DND-41 (cell line): ENCODE results near the gene ELMO3.

Experiments used
- ATAC-seq: fragments of 200-7000 bp; cut with Tn5 transposase; 3 replicates; pipeline ENCODE4 v1.9.1; 2021; ENCODE audit warnings: low read depth; ENCODE audit not compliant: insufficient read depth
- DNase-seq: peaks from one replicate; pipeline ENCODE4 v3.0.0-alpha.2; 2020
- H2AFZ ChIP-seq: 2 replicates; pipeline ENCODE4 v1.6.0; 2012; ENCODE audit warnings: low read depth, low read length
- H3K27ac ChIP-seq: 2 replicates; pipeline ENCODE4 v1.5.1; 2012; ENCODE audit warnings: low read length, inconsistent platforms
- H3K27me3 ChIP-seq: fragments of 200-600 bp; sonication (generic); 2 replicates; pipeline ENCODE4 v1.6.0; 2012; ENCODE audit warnings: low read length, mild to moderate bottlenecking, inconsistent platforms; ENCODE audit not compliant: insufficient read depth, poor library complexity
- H3K36me3 ChIP-seq: 2 replicates; pipeline ENCODE4 v1.5.1; 2012; ENCODE audit warnings: low read length, inconsistent platforms; ENCODE audit not compliant: insufficient read depth
- H3K4me1 ChIP-seq: 2 replicates; pipeline ENCODE4 v1.5.1; 2012; ENCODE audit warnings: mild to moderate bottlenecking, low read length; ENCODE audit not compliant: insufficient read depth
- H3K4me2 ChIP-seq: 2 replicates; pipeline ENCODE4 v1.6.0; 2012; ENCODE audit warnings: mild to moderate bottlenecking, moderate library complexity, low read length, inconsistent platforms; ENCODE audit not compliant: insufficient read depth
- H3K4me3 ChIP-seq, 2 experiments: fragments of 200-600 bp in 1 of 2; shearing (Covaris generic) in 1 of 2; 2 replicates each; pipeline ENCODE4 v1.5.1; 2012 to 2016; ENCODE audit warnings: inconsistent platforms in 2 of 2, low read length in 2 of 2, mild to moderate bottlenecking in 2 of 2, low read depth in 1 of 2, moderate library complexity in 1 of 2
- H3K79me2 ChIP-seq: 2 replicates; pipeline ENCODE4 v1.6.0; 2012; ENCODE audit warnings: low read length, inconsistent platforms; ENCODE audit not compliant: insufficient read depth
- H3K9ac ChIP-seq: 2 replicates; pipeline ENCODE4 v1.6.0; 2012; ENCODE audit warnings: low read depth, mild to moderate bottlenecking, inconsistent platforms, low read length, moderate library complexity
- H3K9me3 ChIP-seq: 2 replicates; pipeline ENCODE4 v1.5.1; 2012; ENCODE audit warnings: low read length, moderate library complexity, mild to moderate bottlenecking, inconsistent platforms; ENCODE audit not compliant: insufficient read depth, severe bottlenecking
- H4K20me1 ChIP-seq: 2 replicates; pipeline ENCODE4 v1.6.0; 2012; ENCODE audit warnings: low read length; ENCODE audit not compliant: insufficient read depth
- CTCF ChIP-seq: IDR thresholded peaks from 2 replicates; pipeline ENCODE4 v1.5.1; 2012; ENCODE audit warnings: borderline replicate concordance, low read length, moderate library complexity, mild to moderate bottlenecking; ENCODE audit not compliant: poor library complexity, severe bottlenecking; ENCODE audit errors: extremely low read depth
- EZH2 ChIP-seq: IDR thresholded peaks from 3 replicates; pipeline ENCODE4 v1.6.1; 2012; ENCODE audit warnings: borderline replicate concordance, low read depth, mild to moderate bottlenecking, moderate library complexity, low read length, inconsistent platforms; ENCODE audit not compliant: severe bottlenecking

Gene ELMO3

DNA sequence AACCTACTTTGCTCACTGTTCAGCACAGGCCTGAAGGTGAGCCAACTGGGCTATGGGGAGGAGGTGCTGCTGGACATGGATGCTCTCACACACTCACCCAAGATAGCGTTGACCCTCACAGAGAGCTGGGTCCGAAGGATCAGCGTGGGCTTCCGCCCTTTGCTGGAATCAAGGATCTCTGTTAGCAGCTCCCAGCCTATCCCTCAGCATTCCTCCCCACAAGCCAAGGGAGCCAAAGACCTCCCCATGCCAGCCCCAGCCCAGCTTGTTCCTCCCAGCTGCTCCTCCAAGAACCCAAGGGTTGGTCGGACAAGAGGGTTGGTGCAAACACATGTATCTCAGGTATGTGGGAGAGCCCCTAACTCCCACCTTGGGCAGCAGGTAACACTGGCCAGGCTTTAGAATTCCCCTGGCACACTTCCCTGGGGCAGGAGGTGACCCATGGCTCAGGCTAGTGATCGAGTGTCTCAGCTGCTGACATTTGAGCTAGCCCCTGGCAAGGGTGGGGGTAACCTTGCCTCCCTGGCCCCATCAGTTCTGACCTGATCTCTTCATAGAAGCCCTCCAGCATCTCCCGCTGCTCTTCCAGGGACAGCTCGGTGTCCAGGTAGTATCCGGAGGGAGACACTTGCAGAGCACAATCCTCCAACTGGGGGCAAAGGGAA, 40.0 kb downstream of the ELMO3 start:
- H3K4me3 ChIP-seq: no peak overlapping the region
- TF ChIP-seq CTCF: no peak
- no peak for TF ChIP-seq EZH2
- no peaks in the 10 kb centered on the region for H3K27me3 ChIP-seq
- H3K4me2 ChIP-seq: no peak overlapping the region
- H3K9ac ChIP-seq: no peak overlapping the region
- H3K4me1 ChIP-seq: peaks cover 31% of the 10 kb centered on the region
- no peak for DNase-seq
- ATAC-seq: no peak
- peaks cover 25% of the 10 kb centered on the region for H3K36me3 ChIP-seq
- no peak overlapping the region for H3K27ac ChIP-seq
- peaks cover 21% of the 10 kb centered on the region; the same call in 1 of the 2 replicates for H3K79me2 ChIP-seq
- H4K20me1 ChIP-seq: peaks cover 11% of the 10 kb centered on the region
- H2AFZ ChIP-seq: no peak overlapping the region
- no peaks in the 10 kb centered on the region for H3K9me3 ChIP-seq

DNA sequence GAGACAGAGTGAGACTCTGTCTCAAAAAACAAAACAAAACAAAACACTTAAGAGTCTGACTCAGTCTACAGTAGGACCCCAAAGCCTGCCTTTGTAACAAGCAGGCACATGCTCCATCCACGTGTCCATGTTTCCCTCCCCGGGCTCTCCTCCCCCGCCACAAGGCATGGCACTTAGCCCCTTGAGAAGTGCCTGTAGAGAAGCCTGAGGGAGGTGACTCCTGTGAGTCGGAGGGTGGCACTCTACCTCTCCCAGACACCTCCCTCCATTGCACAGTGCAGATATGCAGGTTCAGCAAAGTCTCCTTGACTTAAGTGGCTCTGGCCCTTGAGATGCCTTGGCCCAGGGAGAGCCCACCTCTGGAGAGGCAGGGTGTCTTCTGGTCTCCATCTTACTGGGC, 41.6 kb downstream of the ELMO3 start:
- Histone ChIP-seq H4K20me1 (peaks cover 22% of the 10 kb centered on the region), H3K9me3 (no peaks in the 10 kb centered on the region), H3K27ac (no peak overlapping the region), H3K4me3 (no peak overlapping the region), H3K4me2 (no peak overlapping the region), H3K4me1 (peaks cover 38% of the 10 kb centered on the region), H3K27me3 (no peaks in the 10 kb centered on the region), H2AFZ (no peak overlapping the region), H3K36me3 (peaks cover 16% of the 10 kb centered on the region), H3K79me2 (peaks cover 10% of the 10 kb centered on the region; the same call in 1 of the 2 replicates), H3K9ac (no peak overlapping the region)
- no peak for ATAC-seq
- no peak for DNase-seq
- no peak for TF ChIP-seq EZH2
- TF ChIP-seq CTCF: no peak

GRCh38 chr16:67241008-67241900, 42.3 kb downstream of the ELMO3 start:
- H3K36me3 ChIP-seq: peaks cover 16% of the 10 kb centered on the region
- H3K27ac ChIP-seq: no peak overlapping the region
- H3K79me2 ChIP-seq: peaks cover 7% of the 10 kb centered on the region; the same call in 1 of the 2 replicates
- H2AFZ ChIP-seq: no peak overlapping the region
- no peak overlapping the region for H3K4me2 ChIP-seq
- TF ChIP-seq EZH2 (no peak), CTCF (no peak)
- peaks cover 38% of the 10 kb centered on the region for H3K4me1 ChIP-seq
- ATAC-seq (no peak), DNase-seq (no peak)
- H3K27me3 ChIP-seq: no peaks in the 10 kb centered on the region
- H3K9me3 ChIP-seq: no peaks in the 10 kb centered on the region
- no peak overlapping the region for H3K9ac ChIP-seq
- peaks cover 22% of the 10 kb centered on the region for H4K20me1 ChIP-seq
- no peak overlapping the region for H3K4me3 ChIP-seq
